ENCODE measurements around the gene UQCR11.

UQCR11 gene

GRCh38 chr19:1612114-1613086 lies 7.1 kb upstream of the UQCR11 start:
- no peak overlapping the region for H3K9ac ChIP-seq (ENCODE audit: low read length)
- H3K27me3 ChIP-seq (ENCODE audit: control insufficient read depth in 1 of 2, insufficient read depth in 2 of 2, low read length in 2 of 2) = no peaks in the 10 kb centered on the region
- no peaks in the 10 kb centered on the region for H3K9me3 ChIP-seq (ENCODE audit: low read length)
- H3K4me1 ChIP-seq (ENCODE audit: insufficient read depth, low read length) = no peaks in the 10 kb centered on the region
- peaks cover 30% of the 10 kb centered on the region for H3K36me3 ChIP-seq (ENCODE audit: insufficient read depth, low read length)
- H3K4me3 ChIP-seq (ENCODE audit: low read depth in 1 of 2, low read length in 2 of 2) = no peak overlapping the region
- H3K27ac ChIP-seq (ENCODE audit: low read depth, low read length) = no peak overlapping the region

- no peaks in the 10 kb centered on the region for H3K9me3 ChIP-seq (ENCODE audit: low read length)
- H3K27ac ChIP-seq (ENCODE audit: low read depth, low read length) = no peak overlapping the region
- no peaks in the 10 kb centered on the region for H3K27me3 ChIP-seq (ENCODE audit: control insufficient read depth in 1 of 2, insufficient read depth in 2 of 2, low read length in 2 of 2)
- H3K36me3 ChIP-seq (ENCODE audit: insufficient read depth, low read length) = peaks cover 30% of the 10 kb centered on the region
- H3K9ac ChIP-seq (ENCODE audit: low read length) = no peak overlapping the region
- no peak overlapping the region for H3K4me3 ChIP-seq (ENCODE audit: low read depth in 1 of 2, low read length in 2 of 2)
- peaks cover 4% of the 10 kb centered on the region for H3K4me1 ChIP-seq (ENCODE audit: insufficient read depth, low read length)
Observed at GRCh38 chr19:1611353-1611752, 6.1 kb upstream of the UQCR11 start.

- Histone ChIP-seq H3K36me3 (ENCODE audit: insufficient read depth, low read length) (peaks cover 30% of the 10 kb centered on the region), H3K4me3 (ENCODE audit: low read depth in 1 of 2, low read length in 2 of 2) (no peak overlapping the region), H3K27ac (ENCODE audit: low read depth, low read length) (no peak overlapping the region), H3K9me3 (ENCODE audit: low read length) (no peaks in the 10 kb centered on the region), H3K9ac (ENCODE audit: low read length) (no peak overlapping the region), H3K4me1 (ENCODE audit: insufficient read depth, low read length) (peaks cover 9% of the 10 kb centered on the region), H3K27me3 (ENCODE audit: control insufficient read depth in 1 of 2, insufficient read depth in 2 of 2, low read length in 2 of 2) (no peaks in the 10 kb centered on the region)
Observed at GRCh38 chr19:1610579-1610978, 5.3 kb upstream of the UQCR11 start.

GRCh38 chr19:1609680-1610474 lies 4.6 kb upstream of the UQCR11 start:
- Histone ChIP-seq H3K36me3 (ENCODE audit: insufficient read depth, low read length) (peaks cover 27% of the 10 kb centered on the region), H3K27me3 (ENCODE audit: control insufficient read depth in 1 of 2, insufficient read depth in 2 of 2, low read length in 2 of 2) (no peaks in the 10 kb centered on the region)

GRCh38 chr19:1609103-1609396 lies 3.8 kb upstream of the UQCR11 start:
- peaks cover 19% of the 10 kb centered on the region for H3K36me3 ChIP-seq (ENCODE audit: insufficient read depth, low read length)
- no peaks in the 10 kb centered on the region for H3K27me3 ChIP-seq (ENCODE audit: control insufficient read depth in 1 of 2, insufficient read depth in 2 of 2, low read length in 2 of 2)
- peaks cover 15% of the 10 kb centered on the region for H3K4me1 ChIP-seq (ENCODE audit: insufficient read depth, low read length)
- no peak overlapping the region for H3K4me3 ChIP-seq (ENCODE audit: low read depth in 1 of 2, low read length in 2 of 2)
- H3K27ac ChIP-seq (ENCODE audit: low read depth, low read length) = no peak overlapping the region
- no peak overlapping the region for H3K9ac ChIP-seq (ENCODE audit: low read length)
- no peaks in the 10 kb centered on the region for H3K9me3 ChIP-seq (ENCODE audit: low read length)

More at GRCh38 chr19:1609680-1610474, 4.6 kb upstream of the UQCR11 start:
- no peaks in the 10 kb centered on the region for H3K9me3 ChIP-seq (ENCODE audit: low read length)
- H3K9ac ChIP-seq (ENCODE audit: low read length) = no peak overlapping the region
- no peak overlapping the region for H3K4me3 ChIP-seq (ENCODE audit: low read depth in 1 of 2, low read length in 2 of 2)
- H3K4me1 ChIP-seq (ENCODE audit: insufficient read depth, low read length) = peaks cover 9% of the 10 kb centered on the region
- H3K27ac ChIP-seq (ENCODE audit: low read depth, low read length) = no peak overlapping the region

GRCh38 chr19:1608359-1609102 lies 3.3 kb upstream of the UQCR11 start:
- H3K9ac ChIP-seq (ENCODE audit: low read length) = no peak overlapping the region
- H3K27ac ChIP-seq (ENCODE audit: low read depth, low read length) = no peak overlapping the region
- H3K27me3 ChIP-seq (ENCODE audit: control insufficient read depth in 1 of 2, insufficient read depth in 2 of 2, low read length in 2 of 2) = no peaks in the 10 kb centered on the region
- H3K36me3 ChIP-seq (ENCODE audit: insufficient read depth, low read length) = peaks cover 17% of the 10 kb centered on the region
- H3K9me3 ChIP-seq (ENCODE audit: low read length) = no peaks in the 10 kb centered on the region
- H3K4me3 ChIP-seq (ENCODE audit: low read depth in 1 of 2, low read length in 2 of 2) = no peak overlapping the region
- peaks cover 20% of the 10 kb centered on the region for H3K4me1 ChIP-seq (ENCODE audit: insufficient read depth, low read length)

- Histone ChIP-seq H3K27me3 (ENCODE audit: control insufficient read depth in 1 of 2, insufficient read depth in 2 of 2, low read length in 2 of 2) (no peaks in the 10 kb centered on the region), H3K9me3 (ENCODE audit: low read length) (no peaks in the 10 kb centered on the region), H3K4me3 (ENCODE audit: low read depth in 1 of 2, low read length in 2 of 2) (peak overlapping the region; percentile 84 to 99), H3K36me3 (ENCODE audit: insufficient read depth, low read length) (peaks cover 1% of the 10 kb centered on the region), H3K4me1 (ENCODE audit: insufficient read depth, low read length) (peaks cover 27% of the 10 kb centered on the region), H3K9ac (ENCODE audit: low read length) (no peak overlapping the region), H3K27ac (ENCODE audit: low read depth, low read length) (peak overlapping the region; percentile 97)
Observed at GRCh38 chr19:1606138-1606651, 933 bp upstream of the UQCR11 start.

GRCh38 chr19:1602091-1602707 lies 3.1 kb downstream of the UQCR11 start:
- Histone ChIP-seq H3K27me3 (ENCODE audit: control insufficient read depth in 1 of 2, insufficient read depth in 2 of 2, low read length in 2 of 2) (no peaks in the 10 kb centered on the region), H3K36me3 (ENCODE audit: insufficient read depth, low read length) (peaks cover 11% of the 10 kb centered on the region), H3K4me3 (ENCODE audit: low read depth in 1 of 2, low read length in 2 of 2) (no peak overlapping the region), H3K9me3 (ENCODE audit: low read length) (no peaks in the 10 kb centered on the region), H3K9ac (ENCODE audit: low read length) (no peak overlapping the region), H3K4me1 (ENCODE audit: insufficient read depth, low read length) (peaks cover 27% of the 10 kb centered on the region), H3K27ac (ENCODE audit: low read depth, low read length) (no peak overlapping the region)

- H3K27me3 ChIP-seq (ENCODE audit: control insufficient read depth in 1 of 2, insufficient read depth in 2 of 2, low read length in 2 of 2) = no peaks in the 10 kb centered on the region
- no peak overlapping the region for H3K27ac ChIP-seq (ENCODE audit: low read depth, low read length)
- no peak overlapping the region for H3K4me3 ChIP-seq (ENCODE audit: low read depth in 1 of 2, low read length in 2 of 2)
- peaks cover 13% of the 10 kb centered on the region for H3K36me3 ChIP-seq (ENCODE audit: insufficient read depth, low read length)
- no peaks in the 10 kb centered on the region for H3K9me3 ChIP-seq (ENCODE audit: low read length)
- H3K4me1 ChIP-seq (ENCODE audit: insufficient read depth, low read length) = peaks cover 26% of the 10 kb centered on the region
- no peak overlapping the region for H3K9ac ChIP-seq (ENCODE audit: low read length)
Observed at GRCh38 chr19:1601613-1602064, 3.6 kb downstream of the UQCR11 start.

- Histone ChIP-seq H3K4me3 (ENCODE audit: low read depth in 1 of 2, low read length in 2 of 2) (no peak overlapping the region), H3K9me3 (ENCODE audit: low read length) (no peaks in the 10 kb centered on the region), H3K4me1 (ENCODE audit: insufficient read depth, low read length) (peaks cover 16% of the 10 kb centered on the region), H3K27me3 (ENCODE audit: control insufficient read depth in 1 of 2, insufficient read depth in 2 of 2, low read length in 2 of 2) (no peaks in the 10 kb centered on the region), H3K27ac (ENCODE audit: low read depth, low read length) (no peak overlapping the region), H3K9ac (ENCODE audit: low read length) (no peak overlapping the region), H3K36me3 (ENCODE audit: insufficient read depth, low read length) (peaks cover 13% of the 10 kb centered on the region)
Observed at GRCh38 chr19:1599460-1599846, 5.8 kb downstream of the UQCR11 start.

Measured in muscle layer of colon (tissue), 2 donors.